Lung (tissue), 12 donors: ENCODE data around the gene IL21. TPM values are rescaled to one million over a fixed set of nuclear protein-coding genes. Genes with fewer than 3 reads are reported as not detected.

ENCODE experiments used
- ATAC-seq: fragments of 200-7000 bp; cut with Tn5 transposase; one replicate; pipeline ENCODE4 v1.9.1; 2020; ENCODE audit warnings: moderate number of reproducible peaks; ENCODE audit not compliant: insufficient read depth, low FRiP score
- DNase-seq, 3 donors: peaks; one replicate each; pipeline ENCODE4 v3.0.0-alpha.2; 2013 to 2017
- H3K27ac ChIP-seq, 2 donors: one replicate each; pipeline ENCODE4 v1.5.1; 2013; ENCODE audit warnings: mild to moderate bottlenecking in 2 of 2, moderate library complexity in 2 of 2, control low read depth in 1 of 2, inconsistent platforms in 1 of 2, low read depth in 1 of 2, low read length in 1 of 2
- H3K27me3 ChIP-seq, 3 donors: one replicate each; pipeline ENCODE4 v1.5.1; 2013; ENCODE audit warnings: low read length in 2 of 3; ENCODE audit not compliant: control insufficient read depth in 3 of 3, insufficient read depth in 3 of 3
- H3K36me3 ChIP-seq, 4 donors: one replicate each; pipeline ENCODE4 v1.5.1; 2013; ENCODE audit warnings: low read length in 4 of 4, mild to moderate bottlenecking in 1 of 4, moderate library complexity in 1 of 4; ENCODE audit not compliant: control insufficient read depth in 4 of 4, insufficient read depth in 4 of 4
- H3K4me1 ChIP-seq, 5 donors: one replicate each; pipeline ENCODE4 v1.5.1; 2013; ENCODE audit warnings: low read length in 5 of 5, mild to moderate bottlenecking in 2 of 5, moderate library complexity in 1 of 5; ENCODE audit not compliant: control insufficient read depth in 5 of 5, insufficient read depth in 5 of 5
- H3K4me3 ChIP-seq: one replicate; pipeline ENCODE4 v1.5.1; 2013; ENCODE audit warnings: mild to moderate bottlenecking, control low read depth, moderate library complexity
- H3K9ac ChIP-seq, 2 donors: one replicate each; pipeline ENCODE4 v1.5.1; 2013; ENCODE audit warnings: low read length in 2 of 2, control low read depth in 1 of 2; ENCODE audit not compliant: insufficient read depth in 1 of 2
- H3K9me3 ChIP-seq, 4 donors: one replicate each; pipeline ENCODE4 v1.5.1; 2013; ENCODE audit warnings: low read length in 3 of 4, mild to moderate bottlenecking in 1 of 4, moderate library complexity in 1 of 4; ENCODE audit not compliant: control insufficient read depth in 4 of 4, insufficient read depth in 3 of 4
- CTCF ChIP-seq: IDR thresholded peaks from 2 replicates; pipeline ENCODE4 v1.5.1; 2012; ENCODE audit warnings: mild to moderate bottlenecking; ENCODE audit errors: control extremely low read depth, extremely low read depth
- WGBS, 2 donors: extraction: QIAGEN DNeasy Blood & Tissue Kit; methylation state at CpG; one replicate each; pipeline ENCODE4 v1.1.7; 2013; 5-methylcytosine and 5-hydroxymethylcytosine counted together
- polyA plus RNA-seq, 2 donors: library from polyadenylated mRNA; stranded (reverse); fragments of 200-250 nt; gene quantifications; one replicate each; pipeline ENCODE4 v1.2.1, GENCODE V29; 2013
- total RNA-seq, 2 donors: library from RNA; depleted of rRNA in 1 of 2; stranded (reverse); fragments of >200 nt in 1 of 2; gene quantifications; one replicate each; pipeline ENCODE4 v1.2.1, GENCODE V29; 2014 to 2021
- donor health status: control.
- donor health status: control.
- donor health status: Bipolar disorder and iron deficiency.
- donor health status: healthy.
- donor health status: DM: yes; HTN: yes; CAD: no.

Gene IL21
- total and polyA plus RNA-seq, 4 donors: 0.02 to 0.26 TPM; not detected in 2

DNA sequence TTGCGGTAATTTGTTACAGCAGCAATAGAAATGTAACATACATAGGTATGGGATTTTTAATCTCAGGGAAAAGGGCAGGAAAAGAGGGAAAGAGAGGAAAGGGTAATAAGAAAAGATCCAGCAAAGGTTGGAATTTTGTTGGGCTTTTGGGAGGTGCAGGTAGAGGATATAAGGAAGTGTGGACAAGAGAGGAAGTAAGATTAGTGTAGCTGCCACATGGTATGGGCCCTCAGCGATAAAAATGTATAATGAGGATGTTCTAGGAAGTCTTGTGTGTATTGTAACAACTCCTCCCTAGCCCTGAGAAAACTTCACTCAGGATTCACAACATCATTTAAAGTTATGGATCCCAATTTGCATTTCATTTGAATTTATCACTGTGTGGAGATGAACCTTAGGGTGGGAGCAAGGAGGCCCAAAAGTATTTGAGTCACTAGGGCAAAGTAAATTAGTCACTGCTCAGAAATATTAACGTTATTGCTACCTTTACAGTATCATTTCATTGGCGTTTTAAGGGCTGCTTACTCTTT lies 2.8 kb upstream of the IL21 start:
- no peaks in the 10 kb centered on the region for H3K27me3 ChIP-seq
- no peak for ATAC-seq

DNA sequence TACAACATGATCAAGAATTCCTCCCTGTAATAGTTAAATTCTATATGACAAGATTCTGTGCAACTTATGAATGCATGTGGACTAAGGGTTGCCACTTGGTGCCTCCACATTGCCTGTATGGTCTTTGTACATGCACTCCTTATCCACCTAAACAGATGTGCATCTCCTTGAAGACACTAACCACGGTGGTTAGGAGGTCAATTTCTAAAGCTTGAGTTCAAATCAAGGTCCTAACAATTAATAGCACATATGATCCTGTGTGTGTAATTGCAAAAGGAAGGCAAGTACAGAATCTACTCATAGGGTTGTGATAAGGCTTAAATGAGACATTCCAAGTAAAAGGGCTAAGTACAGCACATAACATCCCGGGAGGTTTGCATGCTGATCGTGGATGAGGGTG lies 1.5 kb upstream of the IL21 start:
- TF ChIP-seq CTCF: no peak
- Histone ChIP-seq H3K9me3 (no peaks in the 10 kb centered on the region), H3K27me3 (no peaks in the 10 kb centered on the region), H3K4me1 (no peaks in the 10 kb centered on the region), H3K36me3 (no peaks in the 10 kb centered on the region), H3K27ac (no peak overlapping the region), H3K9ac (no peak overlapping the region), H3K4me3 (no peak overlapping the region)
- ATAC-seq (no peak), DNase-seq (no peak)
- 80 to 87% methylated on average over 3 of the region's 3 CpGs for WGBS, 2 donors

More for the DNA sequence above, 2.8 kb upstream of the IL21 start:
- no peak for TF ChIP-seq CTCF
- Histone ChIP-seq H3K9me3 (no peaks in the 10 kb centered on the region), H3K4me3 (no peak overlapping the region), H3K4me1 (no peaks in the 10 kb centered on the region), H3K36me3 (no peaks in the 10 kb centered on the region), H3K9ac (no peak overlapping the region), H3K27ac (no peak overlapping the region)
- 85 to 89% methylated on average over 4 of the region's 4 CpGs for WGBS, 2 donors
- DNase-seq: no peak

DNA sequence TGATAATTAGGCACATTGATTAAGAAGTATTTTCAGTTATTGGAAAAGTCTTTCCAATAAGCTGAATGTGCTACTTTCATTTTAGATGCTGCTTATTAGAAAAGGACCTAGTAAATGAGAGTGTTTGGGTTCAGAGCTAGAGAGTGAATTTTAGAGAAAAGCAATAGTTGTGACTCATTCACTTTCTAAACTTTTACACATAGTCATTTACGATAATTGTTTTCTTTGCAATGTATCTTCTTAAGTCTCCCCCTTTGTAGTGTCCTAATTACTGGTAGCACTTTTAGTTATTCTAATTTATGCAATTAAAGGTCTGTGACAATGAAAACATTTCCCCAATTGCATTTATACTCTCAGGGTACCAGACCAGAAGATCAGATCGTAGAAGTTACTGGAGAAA lies 1.3 kb downstream of the IL21 start:
- no peak for TF ChIP-seq CTCF
- no peak for ATAC-seq
- 89 to 95% methylated on average over 2 of the region's 2 CpGs for WGBS, 2 donors

More for the DNA sequence above, 1.3 kb downstream of the IL21 start:
- Histone ChIP-seq H3K9ac (no peak overlapping the region), H3K4me3 (no peak overlapping the region), H3K9me3 (no peaks in the 10 kb centered on the region), H3K27ac (no peak overlapping the region), H3K4me1 (no peaks in the 10 kb centered on the region), H3K36me3 (no peaks in the 10 kb centered on the region), H3K27me3 (no peaks in the 10 kb centered on the region)
- no peak for DNase-seq
